ENCODE measurements around the gene RHOBTB3.
"Not testable (repeated sequence)": the region's sequence is repeated elsewhere in the genome, so short reads cannot be mapped to it uniquely, and the experiment has no call there.

- not testable (repeated sequence) for TF ChIP-seq CTCF (IDR thresholded peaks at IDR 0.05; ENCODE audit: insufficient read depth, low read length); POLR2AphosphoS5 (IDR thresholded peaks at IDR 0.05; ENCODE audit: low read depth); GABPA (IDR thresholded peaks at IDR 0.05; ENCODE audit: low read depth)
Observed at GRCh38 chr5:95706196-95706595, 24.9 kb upstream of the RHOBTB3 start.
